Prostate gland (tissue), 2 donors: ENCODE results near the gene MEF2D.

Source experiments
- POLR2A ChIP-seq: fragments of 450-650 bp; IDR thresholded peaks from one replicate; pipeline ENCODE4 v1.6.1; 2016; ENCODE audit warnings: antibody characterized with exemption, mild to moderate bottlenecking
- POLR2AphosphoS5 ChIP-seq: sonication (generic); formaldehyde crosslinking; IDR thresholded peaks from one replicate; pipeline ENCODE4 v1.6.1; 2017; ENCODE audit warnings: antibody characterized with exemption
- TF ChIP-seq, protein P1 (sequence below), 4 experiments: fragments of 200-600 bp in 2 of 4; fragments of 450-650 bp in 2 of 4; sonication (generic) in 2 of 4; IDR thresholded peaks; 1 replicate in 3 of 4; 2 replicates in 1 of 4; pipeline ENCODE4 v1.5.1; 2016 to 2019; ENCODE audit warnings: antibody characterized with exemption in 4 of 4, mild to moderate bottlenecking in 2 of 4, moderate library complexity in 2 of 4

GRCh38 chr1:156438278-156438987, 62.1 kb downstream of the MEF2D start:
- TF ChIP-seq POLR2A (no peak), POLR2AphosphoS5 (no peak)
- TF ChIP-seq, protein P1, sequence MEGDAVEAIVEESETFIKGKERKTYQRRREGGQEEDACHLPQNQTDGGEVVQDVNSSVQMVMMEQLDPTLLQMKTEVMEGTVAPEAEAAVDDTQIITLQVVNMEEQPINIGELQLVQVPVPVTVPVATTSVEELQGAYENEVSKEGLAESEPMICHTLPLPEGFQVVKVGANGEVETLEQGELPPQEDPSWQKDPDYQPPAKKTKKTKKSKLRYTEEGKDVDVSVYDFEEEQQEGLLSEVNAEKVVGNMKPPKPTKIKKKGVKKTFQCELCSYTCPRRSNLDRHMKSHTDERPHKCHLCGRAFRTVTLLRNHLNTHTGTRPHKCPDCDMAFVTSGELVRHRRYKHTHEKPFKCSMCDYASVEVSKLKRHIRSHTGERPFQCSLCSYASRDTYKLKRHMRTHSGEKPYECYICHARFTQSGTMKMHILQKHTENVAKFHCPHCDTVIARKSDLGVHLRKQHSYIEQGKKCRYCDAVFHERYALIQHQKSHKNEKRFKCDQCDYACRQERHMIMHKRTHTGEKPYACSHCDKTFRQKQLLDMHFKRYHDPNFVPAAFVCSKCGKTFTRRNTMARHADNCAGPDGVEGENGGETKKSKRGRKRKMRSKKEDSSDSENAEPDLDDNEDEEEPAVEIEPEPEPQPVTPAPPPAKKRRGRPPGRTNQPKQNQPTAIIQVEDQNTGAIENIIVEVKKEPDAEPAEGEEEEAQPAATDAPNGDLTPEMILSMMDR (IDR thresholded peaks at IDR 0.05) = no peak
